ENCODE measurements around the gene LDLRAD1. TPM values are rescaled to one million over a fixed set of nuclear protein-coding genes. Genes with fewer than 3 reads are reported as not detected.

Gene LDLRAD1
- polyA plus RNA-seq, 3 donors, result not detected

GRCh38 chr1:54045496-54045895, 27.5 kb upstream of the LDLRAD1 start:
- H4K20me1 ChIP-seq (ENCODE audit: insufficient read depth, low read length), result peaks cover 81% of the 10 kb centered on the region
- peaks cover 69% of the 10 kb centered on the region for H3K79me2 ChIP-seq (ENCODE audit: insufficient read depth, low read length)
- H3K4me3 ChIP-seq (replicated peaks in 1 of 3; ENCODE audit: low read depth in 2 of 3, low read length in 3 of 3), result no peak overlapping the region
- WGBS (ENCODE audit: insufficient coverage), result 100% methylated on average over 2 of the region's 2 CpGs
- H3K27ac ChIP-seq (ENCODE audit: low read depth in 1 of 2, low read length in 2 of 2), result no peak overlapping the region
- peaks cover 13% of the 10 kb centered on the region for H3K4me1 Mint-ChIP-seq
- no peak overlapping the region for H3K9ac ChIP-seq (ENCODE audit: insufficient read depth, low read length, poor library complexity, severe bottlenecking)
- intact Hi-C loops (cut with micrococcal nuclease), result no loop called here
- H3K4me1 ChIP-seq (ENCODE audit: control insufficient read depth in 1 of 2, insufficient read depth in 2 of 2, low read length in 2 of 2), result peaks cover 6 to 10% of the 10 kb centered on the region in 2 donors
- no peaks in the 10 kb centered on the region for H3K9me3 ChIP-seq (replicated peaks in 1 of 2; ENCODE audit: control insufficient read depth in 1 of 2, insufficient read depth in 1 of 2, low read length in 2 of 2)
- H3K27me3 Mint-ChIP-seq (ENCODE audit: low read depth in 3 of 3), result no peaks in the 10 kb centered on the region
- no peaks in the 10 kb centered on the region for H3K9me3 Mint-ChIP-seq
- no peak overlapping the region for H3K27ac Mint-ChIP-seq
- no peak overlapping the region for H3K4me2 ChIP-seq (replicated peaks; ENCODE audit: extremely low read depth, low read length, poor library complexity, severe bottlenecking)
- H2AFZ ChIP-seq (ENCODE audit: insufficient read depth, low read depth, low read length, poor library complexity, severe bottlenecking), result no peak overlapping the region
- H3K27me3 ChIP-seq (ENCODE audit: control insufficient read depth in 2 of 2, insufficient read depth in 2 of 2, low read length in 2 of 2), result no peaks in the 10 kb centered on the region
- DNase-seq, result no peak
- peaks cover 46 to 59% of the 10 kb centered on the region in 2 donors for H3K36me3 Mint-ChIP-seq
- TF ChIP-seq CTCF (IDR thresholded peaks at IDR 0.05), result no peak
- H3K36me3 ChIP-seq (replicated peaks in 1 of 2; ENCODE audit: control insufficient read depth in 1 of 2, insufficient read depth in 2 of 2, low read length in 2 of 2), result peaks cover 57 to 68% of the 10 kb centered on the region in 2 donors
- H3K4me3 Mint-ChIP-seq, result no peak overlapping the region

DNA sequence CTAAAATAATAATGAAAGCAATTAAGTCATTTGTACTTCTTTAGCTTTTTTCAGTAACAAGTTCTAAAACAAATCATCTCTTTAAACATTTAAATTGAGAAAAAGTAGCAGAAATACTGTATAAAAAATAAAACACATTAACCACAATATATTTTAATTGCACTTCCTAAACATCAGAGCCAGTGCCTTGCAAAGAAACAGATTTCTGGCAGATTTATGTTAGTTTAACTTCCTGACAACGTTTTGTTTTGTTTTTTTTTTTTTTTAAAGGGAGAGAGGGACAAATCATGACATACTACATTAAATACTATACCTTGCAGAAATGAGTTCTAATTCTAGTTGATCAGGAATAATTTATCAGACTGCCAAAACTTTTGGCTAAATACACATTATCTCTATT, 23.8 kb upstream of the LDLRAD1 start:
- intact Hi-C loops (cut with micrococcal nuclease), result no loop called here
- Mint-ChIP-seq H3K36me3 (peaks cover 66 to 83% of the 10 kb centered on the region in 2 donors), H3K27ac (no peak overlapping the region)

More for the DNA sequence above, 23.8 kb upstream of the LDLRAD1 start:
- Histone ChIP-seq H3K9me3 (replicated peaks in 1 of 2; ENCODE audit: control insufficient read depth in 1 of 2, insufficient read depth in 1 of 2, low read length in 2 of 2) (no peaks in the 10 kb centered on the region), H3K4me2 (replicated peaks; ENCODE audit: extremely low read depth, low read length, poor library complexity, severe bottlenecking) (no peak overlapping the region), H4K20me1 (ENCODE audit: insufficient read depth, low read length) (peaks cover 52% of the 10 kb centered on the region), H3K27me3 (ENCODE audit: control insufficient read depth in 2 of 2, insufficient read depth in 2 of 2, low read length in 2 of 2) (no peaks in the 10 kb centered on the region), H3K79me2 (ENCODE audit: insufficient read depth, low read length) (peaks cover 33% of the 10 kb centered on the region), H2AFZ (ENCODE audit: insufficient read depth, low read depth, low read length, poor library complexity, severe bottlenecking) (no peak overlapping the region), H3K36me3 (replicated peaks in 1 of 2; ENCODE audit: control insufficient read depth in 1 of 2, insufficient read depth in 2 of 2, low read length in 2 of 2) (peaks cover 91 to 95% of the 10 kb centered on the region in 2 donors), H3K9ac (ENCODE audit: insufficient read depth, low read length, poor library complexity, severe bottlenecking) (no peak overlapping the region), H3K4me3 (replicated peaks in 1 of 3; ENCODE audit: low read depth in 2 of 3, low read length in 3 of 3) (no peak overlapping the region), H3K4me1 (ENCODE audit: control insufficient read depth in 1 of 2, insufficient read depth in 2 of 2, low read length in 2 of 2) (no peaks in the 10 kb centered on the region), H3K27ac (ENCODE audit: low read depth in 1 of 2, low read length in 2 of 2) (no peak overlapping the region)
- H3K4me1 Mint-ChIP-seq, result no peaks in the 10 kb centered on the region
- TF ChIP-seq CTCF (IDR thresholded peaks at IDR 0.05), result no peak
- no peak for DNase-seq
- H3K27me3 Mint-ChIP-seq (ENCODE audit: low read depth in 3 of 3), result no peaks in the 10 kb centered on the region
- H3K9me3 Mint-ChIP-seq, result no peaks in the 10 kb centered on the region
- no peak overlapping the region for H3K4me3 Mint-ChIP-seq
- WGBS (ENCODE audit: insufficient coverage), result no CpG with 5 or more reads among the region's 1 CpG

All from CD14-positive monocyte (primary cell).